Measurements from ENCODE around the gene MAD1L1. TPM values are rescaled to one million over a fixed set of nuclear protein-coding genes. Genes with fewer than 3 reads are reported as not detected.

MAD1L1 gene
- total RNA-seq, 1 experiment from 2014 or later = 78.6 TPM

GRCh38 chr7:2219136-2219535 is 13.6 kb downstream of the MAD1L1 start:
- no peak for DNase-seq (ENCODE audit: low read depth)

GRCh38 chr7:2218444-2218785 is 14.3 kb downstream of the MAD1L1 start:
- DNase-seq (ENCODE audit: low read depth) = no peak

GRCh38 chr7:2217716-2218443 is 14.9 kb downstream of the MAD1L1 start:
- peak; percentile 25 for DNase-seq (ENCODE audit: low read depth)

DNA sequence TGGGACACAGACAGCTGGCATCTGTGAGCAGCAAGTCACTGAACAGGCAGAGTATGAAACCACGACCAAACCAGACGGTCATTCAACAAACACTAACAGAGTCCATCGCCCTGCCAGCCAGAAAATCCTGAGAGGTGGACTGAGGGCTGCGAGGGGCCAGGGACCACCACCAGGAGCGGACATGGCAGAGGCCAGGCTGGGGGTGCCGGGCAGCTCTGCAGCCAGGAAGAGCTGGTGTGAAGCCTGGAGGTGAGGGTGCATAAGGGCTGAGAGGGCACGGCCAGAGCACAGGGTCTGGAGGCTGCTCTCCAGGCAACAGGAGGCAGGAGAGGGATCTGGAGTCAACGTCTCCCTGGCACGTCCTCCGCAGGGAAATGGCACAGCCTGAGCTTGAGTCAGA is 15.5 kb downstream of the MAD1L1 start:
- DNase-seq (ENCODE audit: low read depth) = no peak

DNA sequence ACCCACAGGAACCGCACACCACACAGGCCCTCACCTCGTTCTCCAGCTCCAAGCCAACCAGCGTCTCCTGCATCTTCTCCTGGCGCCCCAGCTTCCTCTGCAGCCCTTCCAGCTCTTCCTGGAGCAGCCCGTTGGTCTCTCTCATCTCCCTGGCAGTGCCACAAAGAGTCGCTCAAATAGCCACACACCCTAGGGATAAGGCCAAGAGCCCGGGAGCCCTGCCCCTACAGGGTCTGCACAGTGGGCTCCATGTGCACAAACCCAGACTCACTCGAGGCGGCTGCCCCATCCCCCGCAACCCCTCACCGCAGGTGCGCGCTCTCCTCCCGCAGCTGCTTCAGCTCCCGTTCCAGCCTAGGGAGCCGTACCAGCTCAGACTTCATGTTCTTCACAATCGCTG is 16.9 kb downstream of the MAD1L1 start:
- no peak for DNase-seq (ENCODE audit: low read depth)

- DNase-seq (ENCODE audit: low read depth) = no peak
These were observed 18.1 kb downstream of the MAD1L1 start for GRCh38 chr7:2214636-2215035.

DNA sequence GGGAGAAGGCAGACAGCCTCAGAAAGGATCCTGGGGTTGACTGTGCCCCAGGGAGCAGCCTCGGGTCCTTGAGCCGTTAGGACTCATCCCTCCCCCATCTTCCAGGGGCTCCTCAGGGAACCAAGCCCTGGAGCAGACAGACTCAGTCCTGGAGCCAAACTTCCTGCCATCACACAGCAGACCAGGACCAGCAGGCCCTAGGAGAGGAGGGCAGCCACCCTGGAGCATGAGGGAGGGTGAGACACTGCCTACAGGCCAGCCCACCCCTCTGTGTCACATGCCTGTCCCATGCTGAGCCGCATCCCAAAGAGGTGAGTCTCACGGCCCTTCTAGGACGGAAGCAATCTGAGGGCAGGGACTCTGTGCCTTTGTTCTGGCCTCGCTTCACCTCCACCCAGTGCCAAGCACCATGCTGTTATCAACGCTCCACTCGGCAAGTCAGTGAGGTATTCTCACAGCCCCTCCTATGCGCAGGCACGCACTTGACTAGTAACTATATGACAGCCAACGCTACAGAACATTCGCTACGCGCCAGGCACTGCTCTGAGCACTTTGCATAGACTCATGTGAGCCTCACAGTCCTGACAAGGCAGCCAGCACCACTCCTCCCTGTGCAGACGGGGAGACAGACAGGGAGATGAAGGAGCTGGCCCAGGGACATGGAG is 19.1 kb downstream of the MAD1L1 start:
- no peak for DNase-seq (ENCODE audit: low read depth)

DNA sequence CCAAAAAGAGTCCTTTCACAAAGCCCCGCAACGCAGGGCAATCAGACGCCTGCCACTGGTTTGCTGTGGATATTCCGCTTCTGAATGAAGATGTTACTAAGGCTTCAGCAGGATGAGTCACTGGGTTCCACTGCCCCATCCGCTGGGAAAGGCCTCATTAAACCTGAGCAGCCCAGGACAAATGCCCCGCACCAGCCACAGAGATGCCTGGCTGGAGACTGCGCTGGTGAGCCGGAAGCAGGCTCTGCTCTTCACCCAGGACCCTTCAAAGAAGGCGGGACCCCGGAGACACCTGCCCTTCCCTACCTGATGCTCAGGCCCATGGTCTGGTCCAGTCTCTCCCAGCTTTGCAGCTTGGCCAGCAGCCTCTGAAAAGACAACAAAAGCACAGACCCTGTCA is 19.8 kb downstream of the MAD1L1 start:
- no peak for DNase-seq (ENCODE audit: low read depth)

GRCh38 chr7:2211926-2212325 is 20.8 kb downstream of the MAD1L1 start:
- no peak for DNase-seq (ENCODE audit: low read depth)

GRCh38 chr7:2211259-2211880 is 21.4 kb downstream of the MAD1L1 start:
- no peak for DNase-seq (ENCODE audit: low read depth)

- no peak for DNase-seq (ENCODE audit: low read depth)
These were observed 22.0 kb downstream of the MAD1L1 start for GRCh38 chr7:2210551-2211258.

GRCh38 chr7:2209961-2210323 is 22.8 kb downstream of the MAD1L1 start:
- no peak for DNase-seq (ENCODE audit: low read depth)

DNA sequence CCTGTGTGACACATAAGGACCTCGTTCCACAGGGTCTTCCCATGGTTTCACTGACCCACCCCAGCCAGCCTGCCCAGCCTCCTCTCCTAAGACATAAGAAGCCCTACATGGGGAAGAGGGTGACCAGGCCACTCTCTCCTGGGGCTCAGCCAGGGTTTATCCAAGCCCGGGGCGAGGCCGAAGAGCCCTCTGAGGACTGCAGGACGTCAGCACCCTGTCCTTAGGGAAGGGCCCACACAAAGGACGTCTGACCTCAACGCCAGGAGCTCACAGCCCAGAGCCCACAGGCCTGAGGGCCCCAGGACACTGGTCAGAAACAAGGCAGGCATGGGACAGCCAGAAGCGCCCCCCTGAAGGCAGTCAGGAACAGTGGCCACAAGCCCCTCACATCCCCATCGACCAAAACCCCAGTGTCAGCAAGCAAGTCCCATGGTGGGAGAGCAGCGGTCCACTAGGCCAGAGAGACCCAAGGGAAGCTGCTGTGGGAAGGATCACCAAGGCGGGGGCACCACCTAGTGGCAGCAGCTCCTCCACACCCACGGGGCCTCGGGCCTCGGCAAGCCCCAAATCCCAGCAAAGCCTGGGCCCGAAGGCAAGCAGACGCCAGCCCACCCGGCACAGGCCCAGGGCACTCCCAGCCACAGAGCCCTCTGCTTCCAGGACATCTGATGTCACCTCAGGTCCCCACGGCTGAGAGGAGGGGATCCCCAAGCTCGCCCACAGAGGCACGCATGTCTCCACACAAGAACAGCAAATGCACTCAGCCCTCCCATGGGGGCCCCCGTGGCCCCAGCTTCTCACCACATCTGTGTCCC is 23.4 kb downstream of the MAD1L1 start:
- peak; percentile 50 for DNase-seq (ENCODE audit: low read depth)

DNA sequence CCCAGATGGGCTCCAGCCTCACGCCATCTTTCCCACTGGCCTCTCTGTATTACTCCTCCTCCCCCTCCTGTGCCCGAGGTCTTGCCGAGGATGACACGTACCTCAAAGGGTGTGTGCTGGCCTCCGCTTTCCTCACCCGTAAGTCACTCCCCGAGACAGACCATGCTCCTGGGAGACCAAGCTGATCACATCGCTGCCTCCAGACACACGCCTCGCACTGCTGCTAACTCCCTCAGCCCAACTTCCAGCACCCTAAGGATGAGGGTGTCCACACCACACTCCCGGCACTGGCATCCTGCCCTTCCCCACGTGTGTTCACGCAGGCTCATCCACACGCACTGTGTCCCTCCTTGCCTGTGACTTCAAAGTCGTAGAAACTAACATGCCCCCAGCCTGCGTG is 24.0 kb downstream of the MAD1L1 start:
- DNase-seq (ENCODE audit: low read depth) = no peak

- DNase-seq (ENCODE audit: low read depth) = no peak
These were observed 27.5 kb downstream of the MAD1L1 start for GRCh38 chr7:2205036-2205780.

- no peak for DNase-seq (ENCODE audit: low read depth)
These were observed 28.3 kb downstream of the MAD1L1 start for GRCh38 chr7:2204446-2204845.

DNA sequence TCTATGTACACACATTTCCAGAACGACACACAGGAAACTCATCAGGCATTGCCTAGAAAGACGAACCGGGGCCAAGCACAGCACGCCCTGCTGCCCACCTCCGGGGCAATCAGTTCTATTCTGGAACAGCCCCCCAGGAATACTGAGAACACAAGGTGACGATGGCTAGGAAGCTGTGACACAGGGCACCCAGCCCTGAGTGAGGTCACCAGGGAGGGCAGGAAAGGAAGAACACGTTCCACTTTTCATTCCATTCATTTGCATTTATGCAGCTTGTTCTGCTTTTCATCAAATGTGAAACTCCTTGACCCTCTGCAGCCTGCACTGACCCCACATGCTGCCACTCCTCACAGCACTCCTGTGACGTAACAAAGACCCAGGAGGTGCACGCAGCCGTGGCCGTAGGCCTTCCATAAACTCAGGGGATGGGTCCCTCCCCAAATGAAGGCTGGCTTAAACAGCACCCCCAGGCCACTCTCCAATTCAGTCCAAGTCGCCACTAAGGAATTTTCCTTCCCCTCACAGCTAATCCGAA is 28.9 kb downstream of the MAD1L1 start:
- DNase-seq (ENCODE audit: low read depth) = no peak

DNA sequence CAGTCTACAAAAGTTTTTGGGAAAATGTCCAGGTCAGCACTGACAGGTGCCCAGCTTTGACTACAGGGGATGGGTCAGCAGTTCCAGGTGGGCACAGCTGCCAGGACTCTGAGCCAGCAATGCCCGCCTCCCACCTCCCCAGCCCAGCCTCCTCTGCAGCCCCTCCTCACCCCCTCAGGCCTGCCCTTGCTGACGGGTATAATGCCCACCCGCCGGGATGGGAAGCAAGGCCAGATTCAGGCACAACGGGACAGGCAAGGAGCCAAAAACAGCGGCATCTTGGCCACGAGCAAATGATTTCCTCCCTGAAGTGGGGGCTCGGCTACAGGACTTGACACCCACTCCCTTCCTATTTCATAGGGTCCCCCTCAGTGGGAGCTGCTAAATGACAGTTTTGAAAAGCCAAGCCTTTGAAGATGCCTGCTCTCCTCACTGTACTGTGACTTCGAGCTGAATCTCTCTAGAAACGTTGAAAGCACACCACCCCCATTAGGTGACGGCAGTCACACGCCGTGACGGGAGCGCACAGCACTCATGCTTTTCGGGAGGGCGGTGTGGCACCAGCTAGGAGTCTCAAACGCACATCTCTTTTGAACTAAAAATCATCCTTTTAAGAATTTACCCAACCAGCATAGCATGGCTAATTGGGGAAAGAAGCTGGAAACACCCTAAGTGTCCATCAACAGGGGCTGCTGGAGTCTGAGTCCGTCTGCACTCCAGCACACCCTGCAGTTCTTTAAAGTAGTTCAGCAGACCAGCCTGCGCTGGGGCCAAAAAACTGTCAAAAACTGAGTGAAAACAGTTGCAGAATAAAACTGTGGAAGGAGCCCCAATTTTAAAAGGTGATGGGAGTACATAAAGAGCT is 29.6 kb downstream of the MAD1L1 start:
- DNase-seq (ENCODE audit: low read depth) = no peak

GRCh38 chr7:2202361-2202761 is 30.4 kb downstream of the MAD1L1 start:
- no peak for DNase-seq (ENCODE audit: low read depth)

Data from LHCN-M2 (cell line).